ENCODE data around the gene CAPN8. TPM values are rescaled to one million over a fixed set of nuclear protein-coding genes. Genes with fewer than 3 reads are reported as not detected.

CAPN8 gene
- total RNA-seq, 1 experiment from 2014 or later = 0.28 TPM

DNA sequence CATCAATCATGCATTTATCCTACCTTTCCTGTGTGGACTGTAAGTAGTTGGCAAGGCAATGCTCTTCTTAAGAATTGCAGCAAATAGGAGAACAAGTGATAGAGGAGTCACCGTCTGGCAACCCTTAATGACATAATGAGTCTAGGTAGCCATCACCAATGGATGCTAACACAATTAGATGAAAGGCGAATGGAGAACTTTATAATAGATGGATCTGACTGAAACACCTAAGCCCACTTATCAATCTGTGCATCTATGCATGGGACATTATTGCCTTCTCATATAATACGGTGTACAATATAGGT, 18.9 kb upstream of the CAPN8 start:
- no peaks in the 10 kb centered on the region for H3K4me1 Mint-ChIP-seq
- ChIA-PET CTCF (interaction anchor here (0.7 to 6.4 kb wide), 23 partner anchors 11 to 948 kb away, joined by 3 to 70 read pairs (median 5); partner anchors contain the start of gene FAM177B), POLR2A (no interaction called here)
- H3K36me3 Mint-ChIP-seq = no peaks in the 10 kb centered on the region
- no peak for ATAC-seq
- no peak overlapping the region for H3K27ac Mint-ChIP-seq
- TF ChIP-seq ZNF396 (CRISPR knock-in tag; IDR thresholded peaks at IDR 0.05; ENCODE audit: borderline replicate concordance) (no peak), FOXK1 (CRISPR knock-in tag; IDR thresholded peaks at IDR 0.05) (no peak), ZNF317 (CRISPR knock-in tag; IDR thresholded peaks at IDR 0.05; ENCODE audit: borderline replicate concordance, low read depth) (no peak), HMGA2 (CRISPR knock-in tag; IDR thresholded peaks at IDR 0.05) (no peak), SOX15 (CRISPR knock-in tag; IDR thresholded peaks at IDR 0.05) (no peak), ZNF416 (CRISPR knock-in tag; IDR thresholded peaks at IDR 0.05) (no peak), CREM (CRISPR knock-in tag; IDR thresholded peaks at IDR 0.05) (no peak), TP53 (CRISPR knock-in tag; IDR thresholded peaks at IDR 0.05) (no peak), GTF2I (CRISPR knock-in tag; conservative IDR thresholded peaks at IDR 0.05) (no peak), SP1 (CRISPR knock-in tag; conservative IDR thresholded peaks at IDR 0.05) (no peak), MYBL2 (CRISPR knock-in tag; IDR thresholded peaks at IDR 0.05) (no peak)
- TF ChIP-seq, protein P1, sequence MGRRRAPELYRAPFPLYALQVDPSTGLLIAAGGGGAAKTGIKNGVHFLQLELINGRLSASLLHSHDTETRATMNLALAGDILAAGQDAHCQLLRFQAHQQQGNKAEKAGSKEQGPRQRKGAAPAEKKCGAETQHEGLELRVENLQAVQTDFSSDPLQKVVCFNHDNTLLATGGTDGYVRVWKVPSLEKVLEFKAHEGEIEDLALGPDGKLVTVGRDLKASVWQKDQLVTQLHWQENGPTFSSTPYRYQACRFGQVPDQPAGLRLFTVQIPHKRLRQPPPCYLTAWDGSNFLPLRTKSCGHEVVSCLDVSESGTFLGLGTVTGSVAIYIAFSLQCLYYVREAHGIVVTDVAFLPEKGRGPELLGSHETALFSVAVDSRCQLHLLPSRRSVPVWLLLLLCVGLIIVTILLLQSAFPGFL (CRISPR knock-in tag; IDR thresholded peaks at IDR 0.05; ENCODE audit: borderline replicate concordance) = no peak
- TF ChIP-seq, protein P2, sequence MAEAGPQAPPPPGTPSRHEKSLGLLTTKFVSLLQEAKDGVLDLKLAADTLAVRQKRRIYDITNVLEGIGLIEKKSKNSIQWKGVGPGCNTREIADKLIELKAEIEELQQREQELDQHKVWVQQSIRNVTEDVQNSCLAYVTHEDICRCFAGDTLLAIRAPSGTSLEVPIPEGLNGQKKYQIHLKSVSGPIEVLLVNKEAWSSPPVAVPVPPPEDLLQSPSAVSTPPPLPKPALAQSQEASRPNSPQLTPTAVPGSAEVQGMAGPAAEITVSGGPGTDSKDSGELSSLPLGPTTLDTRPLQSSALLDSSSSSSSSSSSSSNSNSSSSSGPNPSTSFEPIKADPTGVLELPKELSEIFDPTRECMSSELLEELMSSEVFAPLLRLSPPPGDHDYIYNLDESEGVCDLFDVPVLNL (CRISPR knock-in tag; IDR thresholded peaks at IDR 0.05; ENCODE audit: borderline replicate concordance, low read depth) = no peak
- TF ChIP-seq, protein P3, sequence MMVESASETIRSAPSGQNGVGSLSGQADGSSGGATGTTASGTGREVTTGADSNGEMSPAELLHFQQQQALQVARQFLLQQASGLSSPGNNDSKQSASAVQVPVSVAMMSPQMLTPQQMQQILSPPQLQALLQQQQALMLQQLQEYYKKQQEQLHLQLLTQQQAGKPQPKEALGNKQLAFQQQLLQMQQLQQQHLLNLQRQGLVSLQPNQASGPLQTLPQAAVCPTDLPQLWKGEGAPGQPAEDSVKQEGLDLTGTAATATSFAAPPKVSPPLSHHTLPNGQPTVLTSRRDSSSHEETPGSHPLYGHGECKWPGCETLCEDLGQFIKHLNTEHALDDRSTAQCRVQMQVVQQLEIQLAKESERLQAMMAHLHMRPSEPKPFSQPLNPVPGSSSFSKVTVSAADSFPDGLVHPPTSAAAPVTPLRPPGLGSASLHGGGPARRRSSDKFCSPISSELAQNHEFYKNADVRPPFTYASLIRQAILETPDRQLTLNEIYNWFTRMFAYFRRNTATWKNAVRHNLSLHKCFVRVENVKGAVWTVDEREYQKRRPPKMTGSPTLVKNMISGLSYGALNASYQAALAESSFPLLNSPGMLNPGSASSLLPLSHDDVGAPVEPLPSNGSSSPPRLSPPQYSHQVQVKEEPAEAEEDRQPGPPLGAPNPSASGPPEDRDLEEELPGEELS (CRISPR knock-in tag; IDR thresholded peaks at IDR 0.05) = no peak
- TF ChIP-seq, protein P4, sequence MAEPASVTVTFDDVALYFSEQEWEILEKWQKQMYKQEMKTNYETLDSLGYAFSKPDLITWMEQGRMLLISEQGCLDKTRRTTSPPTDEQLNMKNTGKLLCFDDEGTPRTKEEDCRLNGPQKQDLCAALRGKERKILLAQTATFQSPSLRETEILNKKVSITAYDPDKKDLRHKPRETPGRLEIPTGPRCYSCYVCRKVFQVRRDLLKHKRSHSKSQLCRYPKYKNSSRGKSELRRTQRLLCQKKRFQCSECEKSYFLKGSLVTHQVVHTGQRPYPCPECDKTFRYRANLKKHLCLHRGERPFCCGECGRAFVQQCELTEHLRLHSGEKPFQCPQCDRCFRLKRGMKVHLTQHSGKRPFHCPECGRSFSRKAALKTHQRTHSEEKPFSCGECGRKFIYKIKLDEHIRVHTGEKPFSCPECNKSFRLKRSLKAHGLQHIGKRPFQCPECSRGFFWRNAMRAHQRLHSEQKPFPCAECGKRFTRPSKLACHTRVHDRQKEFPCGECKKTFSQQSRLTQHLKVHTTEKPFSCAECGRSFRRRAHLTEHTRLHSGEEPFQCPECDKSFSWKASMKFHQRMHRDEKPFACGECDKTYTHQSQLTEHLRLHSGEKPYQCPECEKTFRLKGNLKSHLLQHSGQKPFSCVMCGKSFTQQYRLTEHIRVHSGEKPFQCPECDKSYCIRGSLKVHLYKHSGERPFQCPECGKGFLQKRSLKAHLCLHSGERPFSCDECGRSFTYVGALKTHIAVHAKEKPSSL (CRISPR knock-in tag; conservative IDR thresholded peaks at IDR 0.05) = no peak
- TF ChIP-seq, protein P5, sequence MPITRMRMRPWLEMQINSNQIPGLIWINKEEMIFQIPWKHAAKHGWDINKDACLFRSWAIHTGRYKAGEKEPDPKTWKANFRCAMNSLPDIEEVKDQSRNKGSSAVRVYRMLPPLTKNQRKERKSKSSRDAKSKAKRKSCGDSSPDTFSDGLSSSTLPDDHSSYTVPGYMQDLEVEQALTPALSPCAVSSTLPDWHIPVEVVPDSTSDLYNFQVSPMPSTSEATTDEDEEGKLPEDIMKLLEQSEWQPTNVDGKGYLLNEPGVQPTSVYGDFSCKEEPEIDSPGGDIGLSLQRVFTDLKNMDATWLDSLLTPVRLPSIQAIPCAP (CRISPR knock-in tag; IDR thresholded peaks at IDR 0.05) = no peak
- TF ChIP-seq, protein P6, sequence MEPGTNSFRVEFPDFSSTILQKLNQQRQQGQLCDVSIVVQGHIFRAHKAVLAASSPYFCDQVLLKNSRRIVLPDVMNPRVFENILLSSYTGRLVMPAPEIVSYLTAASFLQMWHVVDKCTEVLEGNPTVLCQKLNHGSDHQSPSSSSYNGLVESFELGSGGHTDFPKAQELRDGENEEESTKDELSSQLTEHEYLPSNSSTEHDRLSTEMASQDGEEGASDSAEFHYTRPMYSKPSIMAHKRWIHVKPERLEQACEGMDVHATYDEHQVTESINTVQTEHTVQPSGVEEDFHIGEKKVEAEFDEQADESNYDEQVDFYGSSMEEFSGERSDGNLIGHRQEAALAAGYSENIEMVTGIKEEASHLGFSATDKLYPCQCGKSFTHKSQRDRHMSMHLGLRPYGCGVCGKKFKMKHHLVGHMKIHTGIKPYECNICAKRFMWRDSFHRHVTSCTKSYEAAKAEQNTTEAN (CRISPR knock-in tag; IDR thresholded peaks at IDR 0.05) = no peak
- TF ChIP-seq, protein P7, sequence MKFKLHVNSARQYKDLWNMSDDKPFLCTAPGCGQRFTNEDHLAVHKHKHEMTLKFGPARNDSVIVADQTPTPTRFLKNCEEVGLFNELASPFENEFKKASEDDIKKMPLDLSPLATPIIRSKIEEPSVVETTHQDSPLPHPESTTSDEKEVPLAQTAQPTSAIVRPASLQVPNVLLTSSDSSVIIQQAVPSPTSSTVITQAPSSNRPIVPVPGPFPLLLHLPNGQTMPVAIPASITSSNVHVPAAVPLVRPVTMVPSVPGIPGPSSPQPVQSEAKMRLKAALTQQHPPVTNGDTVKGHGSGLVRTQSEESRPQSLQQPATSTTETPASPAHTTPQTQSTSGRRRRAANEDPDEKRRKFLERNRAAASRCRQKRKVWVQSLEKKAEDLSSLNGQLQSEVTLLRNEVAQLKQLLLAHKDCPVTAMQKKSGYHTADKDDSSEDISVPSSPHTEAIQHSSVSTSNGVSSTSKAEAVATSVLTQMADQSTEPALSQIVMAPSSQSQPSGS (CRISPR knock-in tag; IDR thresholded peaks at IDR 0.05; ENCODE audit: borderline replicate concordance, low read depth) = no peak
- peaks cover 3% of the 10 kb centered on the region for H3K27me3 Mint-ChIP-seq (ENCODE audit: low read depth)
- H3K4me3 Mint-ChIP-seq = no peak overlapping the region
- no peak for DNase-seq (ENCODE audit: low spot score)
- peaks cover 16% of the 10 kb centered on the region for H3K9me3 Mint-ChIP-seq
